Measurements from ENCODE around the gene TMEM81. TPM values are rescaled to one million over a fixed set of nuclear protein-coding genes. Genes with fewer than 3 reads are reported as not detected.

TMEM81 gene
- total RNA-seq, 1 donor from 2014 or later, result 3.0 TPM

DNA sequence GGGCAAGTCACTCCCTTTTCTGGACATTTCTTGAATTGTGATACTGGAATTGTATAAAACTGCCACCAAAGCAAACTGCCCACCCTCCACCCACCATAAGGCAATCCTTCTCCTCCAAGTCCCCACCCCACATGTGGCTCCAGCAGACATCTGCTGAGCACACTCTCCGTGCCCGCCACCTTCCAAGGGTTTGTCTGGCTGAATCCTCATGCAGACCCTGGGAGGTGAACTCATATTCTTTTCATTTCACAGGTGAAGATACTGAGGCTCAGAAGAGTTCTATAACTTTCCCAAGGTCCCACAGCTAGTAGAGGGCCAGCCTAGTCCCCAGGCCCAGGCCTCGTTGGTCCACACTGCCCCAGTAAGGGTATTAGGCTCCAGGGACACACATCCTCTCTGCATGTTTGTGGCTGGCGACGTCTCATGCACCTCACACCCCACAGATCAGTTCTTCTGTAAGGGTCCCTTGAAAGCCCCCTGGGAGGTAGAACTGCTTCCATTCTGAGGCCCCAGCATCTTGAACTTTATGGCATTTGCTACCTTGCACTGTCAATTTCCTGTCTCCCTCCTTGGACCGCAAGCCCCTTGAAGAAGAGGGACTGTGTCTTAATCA lies 27.2 kb downstream of the TMEM81 start:
- no peak overlapping the region for H3K4me3 ChIP-seq (ENCODE audit: low read depth, low read length)
- TF ChIP-seq CTCF (conservative IDR thresholded peaks at IDR 0.05; ENCODE audit: low read depth, low read length), result no peak
- no peak for DNase-seq (ENCODE audit: low read depth)

DNA sequence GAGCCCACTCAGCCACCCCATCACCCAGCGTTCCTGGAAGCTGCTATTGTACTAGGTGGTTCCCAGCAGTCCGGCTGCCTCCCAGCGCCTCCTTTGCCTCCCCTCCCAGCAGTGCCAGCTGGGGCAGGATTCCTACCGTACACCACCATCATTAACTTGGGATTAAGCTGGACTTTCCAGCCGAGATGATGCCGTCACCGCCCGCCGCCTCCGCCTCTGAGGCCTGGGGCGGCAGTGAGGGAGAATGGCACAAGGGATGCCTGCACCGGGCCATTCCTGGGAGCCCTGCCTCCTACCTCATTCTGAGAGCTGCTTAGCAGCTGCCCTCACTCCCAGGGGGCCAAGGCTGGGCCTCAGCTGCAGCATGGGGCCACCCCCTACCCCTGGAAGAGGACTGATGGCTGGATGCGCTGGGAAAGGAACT lies 28.1 kb downstream of the TMEM81 start:
- H3K4me3 ChIP-seq (ENCODE audit: low read depth, low read length), result no peak overlapping the region
- no peak for TF ChIP-seq CTCF (conservative IDR thresholded peaks at IDR 0.05; ENCODE audit: low read depth, low read length)
- DNase-seq (ENCODE audit: low read depth), result no peak

DNA sequence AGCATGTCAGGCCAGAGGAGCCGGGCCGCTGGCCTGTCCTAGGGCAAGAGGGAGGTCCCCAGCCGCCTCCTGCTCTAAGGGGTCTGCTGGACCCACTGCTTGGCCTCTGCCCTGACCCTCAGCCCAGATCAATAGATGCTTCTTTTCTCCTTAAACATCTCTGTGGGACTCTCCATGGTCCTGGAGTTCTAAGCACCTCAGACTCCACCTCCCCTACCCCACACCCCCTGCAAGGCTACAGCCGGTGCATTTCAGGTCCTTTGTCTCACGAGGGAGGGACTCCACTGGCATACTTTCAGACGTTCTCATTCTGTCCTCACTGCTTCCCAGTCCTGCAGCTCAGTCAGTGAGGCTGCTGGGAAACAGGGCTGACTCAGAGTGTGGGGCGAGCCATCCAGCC lies 30.2 kb downstream of the TMEM81 start:
- H3K4me3 ChIP-seq (ENCODE audit: low read depth, low read length), result no peak overlapping the region
- DNase-seq (ENCODE audit: low read depth), result no peak
- TF ChIP-seq CTCF (conservative IDR thresholded peaks at IDR 0.05; ENCODE audit: low read depth, low read length), result no peak

DNA sequence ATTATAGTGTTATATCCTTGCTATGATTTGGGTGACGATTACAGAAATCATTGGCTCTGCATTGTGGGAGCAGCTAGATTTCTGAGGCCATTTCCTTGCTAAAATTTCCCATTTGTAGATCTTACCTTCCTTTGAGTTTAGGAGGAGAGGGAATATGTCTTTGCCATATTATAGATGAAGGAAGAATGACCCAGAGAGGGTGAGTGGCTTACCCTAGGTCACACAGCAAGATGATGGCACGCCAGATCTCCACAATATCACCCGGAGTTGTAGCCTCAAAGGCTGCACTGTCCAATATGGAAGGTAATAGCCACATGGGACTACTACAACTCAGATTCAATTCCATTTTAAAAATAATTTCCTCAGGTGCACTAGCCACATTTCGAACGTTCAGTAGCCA lies 31.0 kb downstream of the TMEM81 start:
- DNase-seq (ENCODE audit: low read depth), result no peak
- TF ChIP-seq CTCF (conservative IDR thresholded peaks at IDR 0.05; ENCODE audit: low read depth, low read length), result no peak
- H3K4me3 ChIP-seq (ENCODE audit: low read depth, low read length), result no peak overlapping the region

DNA sequence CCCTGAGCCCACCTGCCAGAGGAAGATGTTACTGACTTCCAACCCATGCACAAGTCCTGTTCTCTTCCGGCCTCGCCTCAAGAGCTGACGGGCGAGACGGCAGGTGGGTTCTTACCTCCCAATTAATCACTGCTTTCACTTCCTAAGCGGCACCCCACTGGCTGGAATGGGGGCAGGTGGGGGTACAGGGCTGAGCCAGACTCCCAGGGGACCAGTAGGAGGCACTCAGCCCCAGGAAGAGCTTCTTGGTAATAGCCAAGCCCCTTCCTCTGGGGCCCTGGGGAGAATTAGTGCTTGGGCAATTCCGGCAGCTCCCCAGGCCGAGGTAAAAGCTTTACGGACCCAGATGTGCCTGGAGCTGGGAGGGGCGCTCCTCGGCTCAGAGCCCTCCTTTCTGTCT lies 31.6 kb downstream of the TMEM81 start:
- DNase-seq (ENCODE audit: low read depth), result no peak
- TF ChIP-seq CTCF (conservative IDR thresholded peaks at IDR 0.05; ENCODE audit: low read depth, low read length), result no peak
- no peak overlapping the region for H3K4me3 ChIP-seq (ENCODE audit: low read depth, low read length)

DNA sequence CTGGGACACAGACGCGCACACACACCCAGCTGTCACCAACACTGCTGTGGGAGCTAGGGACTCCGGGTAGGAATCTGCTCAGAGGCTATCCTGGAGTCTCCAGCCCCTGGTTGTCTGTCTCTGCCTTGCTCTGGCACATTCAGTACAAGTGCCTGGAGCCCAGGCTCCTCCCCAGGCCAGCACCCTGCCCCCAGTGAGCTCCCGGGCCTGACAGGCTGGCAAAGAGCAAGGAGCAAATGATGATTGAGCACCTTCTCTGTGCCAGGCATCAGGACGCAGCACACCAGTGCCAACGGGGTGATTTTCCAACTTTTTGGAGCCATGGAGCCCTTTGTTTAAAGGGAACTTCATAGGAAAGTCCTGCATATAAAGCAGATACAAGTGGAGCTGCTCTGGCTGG lies 34.8 kb downstream of the TMEM81 start:
- no peak for DNase-seq (ENCODE audit: low read depth)
- TF ChIP-seq CTCF (conservative IDR thresholded peaks at IDR 0.05; ENCODE audit: low read depth, low read length), result no peak
- H3K4me3 ChIP-seq (ENCODE audit: low read depth, low read length), result no peak overlapping the region

GRCh38 chr1:205048382-205048781 lies 35.9 kb downstream of the TMEM81 start:
- no peak overlapping the region for H3K4me3 ChIP-seq (ENCODE audit: low read depth, low read length)
- no peak for DNase-seq (ENCODE audit: low read depth)
- no peak for TF ChIP-seq CTCF (conservative IDR thresholded peaks at IDR 0.05; ENCODE audit: low read depth, low read length)

All from epithelial cell of proximal tubule (primary cell).